HG03103 (cell line): ENCODE data around the gene PARD3.
"Not testable (repeated sequence)": the region's sequence is repeated elsewhere in the genome, so short reads cannot be mapped to it uniquely, and the experiment has no call there.

Experiments used
- ATAC-seq: cut with Tn5 transposase; IDR thresholded peaks from one replicate; pipeline ENCODE4 v1.9.1; 2021; ENCODE audit warnings: low read depth; ENCODE audit not compliant: unreplicated experiment

The PARD3 gene

GRCh38 chr10:34746094-34746493 is 69.0 kb downstream of the PARD3 start:
- ATAC-seq = no peak

DNA sequence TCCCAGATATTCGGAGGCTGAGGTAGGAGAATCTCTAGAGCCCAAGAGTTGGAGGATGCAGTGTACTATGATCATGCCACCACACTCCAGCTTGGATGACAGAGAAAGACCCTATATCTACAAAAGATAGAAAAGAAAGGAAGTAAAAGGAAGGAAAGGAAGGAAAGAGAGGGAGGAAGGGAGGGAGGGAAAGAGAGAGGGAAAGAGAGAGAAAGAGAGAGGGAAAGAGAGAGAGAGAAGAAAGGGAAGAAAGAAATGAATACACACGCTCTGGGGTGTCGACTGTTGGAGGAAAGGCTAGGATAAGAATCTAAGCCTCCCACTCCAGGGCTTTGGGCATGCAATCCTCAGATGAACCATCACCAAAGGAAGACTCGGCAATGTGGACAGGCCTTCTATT is 69.9 kb downstream of the PARD3 start:
- no peak for ATAC-seq

DNA sequence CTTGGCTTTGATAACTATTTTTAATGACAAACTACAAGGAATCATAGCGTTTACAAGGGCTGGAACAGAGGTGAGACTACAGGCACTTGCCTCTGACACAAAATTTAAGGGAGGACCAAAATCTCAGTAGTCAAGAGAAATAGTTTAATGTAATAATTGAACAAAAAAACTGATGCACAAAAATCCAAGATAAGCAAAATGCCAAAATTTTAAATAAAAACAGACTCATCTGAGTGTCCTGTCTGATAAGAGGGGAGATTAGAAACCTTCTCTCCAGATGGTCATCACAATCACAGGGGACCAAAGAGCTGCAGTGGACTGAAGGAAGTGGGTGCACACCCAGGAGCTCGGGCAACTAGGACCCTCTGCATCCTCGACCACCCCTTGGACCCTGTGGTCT is 70.5 kb downstream of the PARD3 start:
- ATAC-seq = no peak

DNA sequence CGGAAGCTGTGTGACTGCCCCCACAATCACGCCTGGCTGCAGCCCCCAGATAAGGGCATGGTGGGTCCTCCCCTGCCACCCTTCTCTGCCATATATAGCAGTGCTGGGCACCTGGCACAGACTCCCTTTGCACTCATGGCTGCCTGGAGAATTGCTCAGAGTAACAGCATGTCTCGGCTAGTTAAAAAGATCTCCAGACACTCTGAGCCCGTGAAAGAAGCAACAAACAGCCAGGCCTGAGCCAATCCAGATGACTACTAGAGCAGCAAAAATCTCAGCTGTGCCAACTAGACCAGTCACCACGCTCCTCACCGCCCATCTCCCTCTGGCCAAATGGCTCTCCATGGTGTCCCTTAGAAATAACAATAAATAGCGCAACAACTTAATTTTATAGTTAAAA is 71.3 kb downstream of the PARD3 start:
- no peak for ATAC-seq

DNA sequence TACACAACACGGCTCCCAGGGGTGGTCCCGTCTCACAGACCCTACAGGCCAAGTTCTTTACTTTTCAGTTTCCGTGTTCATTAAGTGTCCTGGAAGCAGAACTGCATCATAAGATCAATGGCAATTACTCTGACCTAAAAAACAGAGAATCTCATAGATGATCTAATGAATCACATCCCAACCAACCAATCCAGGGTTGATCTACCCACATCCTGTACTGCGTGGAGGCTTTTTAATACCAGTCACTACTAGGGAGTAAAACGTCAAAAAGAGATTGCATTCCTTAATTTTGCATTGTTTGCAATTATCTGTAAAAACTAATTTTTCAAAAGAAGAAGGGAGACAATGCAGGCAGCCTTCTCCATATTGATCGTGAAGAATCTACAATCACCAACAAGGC is 72.6 kb downstream of the PARD3 start:
- no peak for ATAC-seq

DNA sequence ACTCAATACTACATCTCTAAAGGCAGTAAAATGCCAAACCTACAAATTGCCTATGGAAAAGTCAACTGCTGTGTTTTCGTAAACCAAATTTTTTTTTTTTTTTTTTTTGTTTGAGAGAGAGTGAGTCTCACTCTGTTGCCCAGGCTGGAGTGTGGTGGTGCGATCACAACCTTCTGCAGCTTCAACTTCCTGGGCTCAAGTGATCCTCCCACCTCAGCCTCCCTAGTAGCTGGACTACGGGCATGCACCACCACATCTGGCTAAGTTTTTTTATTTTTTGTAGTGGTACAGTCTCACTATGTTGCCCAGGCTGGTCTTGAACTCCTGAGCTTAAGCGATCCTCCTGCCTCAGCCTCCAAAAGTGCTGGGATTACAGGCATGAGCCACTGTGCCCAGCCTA is 74.0 kb downstream of the PARD3 start:
- not testable (repeated sequence) for ATAC-seq

DNA sequence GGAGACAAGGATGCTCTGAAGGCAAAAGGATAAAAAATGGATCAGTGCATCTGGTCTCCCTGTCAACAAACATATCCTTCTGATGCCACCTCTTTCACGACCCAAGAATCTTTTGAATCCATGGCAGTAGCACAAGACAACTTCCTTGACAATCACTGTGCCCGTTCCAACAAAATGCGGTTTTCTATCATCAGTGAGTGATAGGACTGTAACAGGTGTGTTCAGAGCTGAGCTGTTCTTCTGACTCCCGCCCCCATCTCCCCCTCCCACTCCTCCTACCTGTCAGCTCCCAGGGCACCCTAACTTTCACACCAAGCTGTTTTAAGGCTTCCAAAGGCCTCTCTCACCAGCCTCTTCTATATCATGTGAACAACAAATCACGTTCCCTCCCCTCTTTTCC is 74.8 kb downstream of the PARD3 start:
- no peak for ATAC-seq

DNA sequence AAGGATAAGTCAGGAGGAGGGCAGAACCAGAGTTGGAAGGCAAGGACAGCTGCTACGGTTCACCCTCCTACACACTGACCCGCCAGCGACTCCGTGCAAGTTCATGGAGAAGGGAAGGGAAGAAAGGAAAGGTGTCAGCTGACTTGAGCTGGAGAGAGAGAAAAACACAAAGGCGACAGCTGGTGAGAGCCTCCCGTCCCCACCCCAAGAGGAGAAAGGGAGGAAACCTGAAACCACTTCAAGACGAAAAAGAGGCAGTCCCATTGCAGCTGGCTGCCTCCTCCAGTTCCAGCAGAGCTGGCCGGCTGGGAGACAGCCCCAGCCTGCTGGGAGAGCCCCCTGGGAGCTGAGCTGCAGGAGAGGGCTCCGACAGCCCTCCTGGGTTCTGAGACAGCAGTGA is 75.2 kb downstream of the PARD3 start:
- no peak for ATAC-seq

DNA sequence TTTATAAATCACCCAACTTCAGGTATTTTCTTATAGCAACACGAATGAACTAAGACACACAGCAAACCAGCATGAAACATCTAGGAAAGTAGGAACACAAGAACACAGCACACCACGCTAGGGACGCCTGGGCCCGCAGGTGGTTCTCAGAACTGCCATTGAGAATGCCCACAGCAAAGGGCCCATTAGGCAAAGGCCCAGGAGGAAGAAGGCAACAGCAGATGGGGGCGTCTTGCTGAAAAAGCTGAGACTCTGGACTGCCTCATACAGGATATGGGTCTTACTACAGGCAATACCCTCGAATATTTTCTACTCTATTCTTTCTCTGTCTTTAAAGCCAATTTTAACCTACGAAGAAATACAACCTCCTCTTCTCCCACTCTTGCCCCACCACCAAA is 77.3 kb downstream of the PARD3 start:
- no peak for ATAC-seq

GRCh38 chr10:34736976-34737771 is 77.9 kb downstream of the PARD3 start:
- ATAC-seq = no peak

- no peak for ATAC-seq
Observed at GRCh38 chr10:34734918-34735317, 80.2 kb downstream of the PARD3 start.

GRCh38 chr10:34732926-34733325 is 82.2 kb downstream of the PARD3 start:
- ATAC-seq = no peak

- no peak for ATAC-seq
Observed at GRCh38 chr10:34731885-34732701, 83.0 kb downstream of the PARD3 start.

DNA sequence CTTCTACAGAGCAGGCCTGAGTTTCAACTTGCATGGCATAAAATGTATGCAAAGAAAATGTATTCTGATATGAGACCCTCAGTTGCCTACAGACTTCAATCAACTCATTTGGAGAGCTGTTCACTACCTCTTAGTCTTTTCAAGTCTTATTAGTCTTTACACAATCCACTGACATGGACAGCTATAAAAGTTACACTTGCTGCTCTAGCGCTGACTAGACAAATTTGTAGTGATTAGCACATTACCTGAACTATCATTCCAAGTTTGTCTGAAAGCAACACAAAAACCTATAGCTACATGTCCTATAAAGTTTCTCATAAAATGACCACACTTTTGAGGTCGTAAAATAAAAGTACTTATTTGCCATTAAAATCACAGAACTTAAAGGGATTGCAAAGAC is 83.9 kb downstream of the PARD3 start:
- ATAC-seq = no peak

- no peak for ATAC-seq
Observed at GRCh38 chr10:34730726-34731125, 84.4 kb downstream of the PARD3 start.

GRCh38 chr10:34729619-34730018 is 85.5 kb downstream of the PARD3 start:
- ATAC-seq = no peak

DNA sequence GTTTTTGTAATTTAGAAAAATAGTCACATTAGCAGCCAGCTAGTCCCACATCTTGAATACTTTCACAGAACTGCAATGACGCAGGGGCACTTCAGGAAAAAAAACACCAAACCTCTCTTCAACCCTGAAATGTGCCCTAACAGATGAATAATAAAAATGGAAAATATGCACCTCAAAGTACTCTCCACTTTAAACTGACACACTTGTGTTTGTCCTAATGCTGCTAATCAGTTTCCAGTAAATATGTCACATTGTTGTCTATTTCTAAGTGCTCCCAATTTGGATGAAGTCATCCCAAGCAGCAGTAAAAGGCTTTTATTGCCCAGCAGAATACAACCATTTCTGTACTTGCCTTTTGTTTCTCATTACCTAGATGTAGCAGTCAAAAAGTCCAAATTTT is 86.7 kb downstream of the PARD3 start:
- ATAC-seq = no peak

- no peak for ATAC-seq
Observed at GRCh38 chr10:34727595-34728033, 87.5 kb downstream of the PARD3 start.

DNA sequence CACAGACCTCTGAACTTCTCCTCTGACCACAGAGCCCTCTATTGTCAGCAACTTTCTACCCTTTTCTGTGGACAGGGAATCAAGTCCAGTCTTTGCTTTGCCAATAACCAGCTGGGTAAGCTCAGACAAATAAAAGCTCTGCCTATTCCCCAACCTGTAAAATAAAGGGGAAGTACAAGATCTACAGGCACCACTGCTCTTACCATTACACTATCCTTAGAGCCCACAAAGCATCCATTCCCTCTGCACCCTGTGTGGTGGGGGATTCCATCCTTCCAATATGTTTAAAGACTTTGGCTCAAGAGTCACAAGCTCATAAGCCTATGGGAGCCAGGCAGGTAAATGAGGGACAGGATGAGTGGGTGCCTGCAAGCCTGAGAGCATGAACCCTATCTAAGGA is 88.2 kb downstream of the PARD3 start:
- no peak for ATAC-seq

DNA sequence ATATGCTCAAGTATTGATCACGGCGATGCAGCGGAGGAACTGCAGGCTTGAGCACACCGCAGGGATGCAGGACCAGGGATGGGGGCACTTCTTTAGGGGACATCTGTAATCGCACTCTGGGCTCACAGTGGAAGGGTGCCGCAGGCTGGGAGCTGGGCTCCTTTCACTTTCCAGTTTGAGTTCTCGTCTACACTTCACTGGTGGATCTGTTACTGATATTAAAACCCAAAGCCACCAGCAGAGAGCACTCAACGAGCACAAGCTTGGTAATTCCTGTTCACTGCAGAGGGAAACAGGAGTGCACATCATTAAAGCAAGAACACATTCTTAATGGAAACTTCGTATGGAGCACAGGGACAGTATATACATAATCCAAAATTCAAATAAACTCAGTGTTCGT is 91.3 kb downstream of the PARD3 start:
- ATAC-seq = no peak

DNA sequence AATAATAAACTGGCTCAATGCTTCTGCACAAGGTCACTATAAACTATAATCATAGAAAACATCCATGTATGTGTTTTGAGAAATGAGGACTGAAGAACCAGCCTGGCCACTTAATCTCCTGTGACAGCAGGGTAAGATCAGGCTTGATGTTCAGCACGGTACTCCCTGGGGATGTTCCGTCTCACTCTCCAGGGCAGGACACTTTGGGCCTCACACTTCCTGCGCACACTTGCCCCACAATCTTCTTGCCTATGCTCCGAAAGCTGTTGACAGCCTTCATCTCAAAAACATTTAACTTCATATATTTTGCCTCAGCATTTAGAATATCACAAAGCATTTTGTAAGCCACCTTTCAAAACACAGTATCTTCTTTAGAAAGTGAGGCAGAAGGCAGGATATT is 92.7 kb downstream of the PARD3 start:
- ATAC-seq = no peak
